ENCODE measurements around the gene SHC3. TPM values are rescaled to one million over a fixed set of nuclear protein-coding genes. Genes with fewer than 3 reads are reported as not detected.
"Not testable (repeated sequence)": the region's sequence is repeated elsewhere in the genome, so short reads cannot be mapped to it uniquely, and the experiment has no call there.

The SHC3 gene
- total and polyA plus RNA-seq, 2 experiments from 2014 or later, result 1.3 to 2.9 TPM

GRCh38 chr9:89209311-89209710 is 30.7 kb upstream of the SHC3 start:
- peaks cover 12% of the 10 kb centered on the region; the same call in 1 of the 2 replicates for H3K9me2 ChIP-seq (ENCODE audit: insufficient read depth)
- not testable (repeated sequence) for H3K4me1 ChIP-seq (ENCODE audit: insufficient read depth); H3K4me3 ChIP-seq; H3K27ac ChIP-seq (ENCODE audit: low read depth); H3K27me3 Mint-ChIP-seq (ENCODE audit: insufficient read depth, low read depth, poor library complexity); H3K79me2 ChIP-seq (replicated peaks; ENCODE audit: insufficient read depth); H4K20me1 ChIP-seq (replicated peaks; ENCODE audit: insufficient read depth); DNase-seq (ENCODE audit: low spot score); H3K36me3 ChIP-seq (ENCODE audit: insufficient read depth); H3F3A ChIP-seq (replicated peaks; ENCODE audit: low read depth); H3K4me2 ChIP-seq; H3K4me3 Mint-ChIP-seq; H3K27ac Mint-ChIP-seq; H3K4me1 Mint-ChIP-seq; H2AFZ ChIP-seq; H3K27me3 ChIP-seq (ENCODE audit: insufficient read depth); ATAC-seq
- Mint-ChIP-seq H3K36me3 (ENCODE audit: low read depth) (peaks cover 17% of the 10 kb centered on the region), H3K9me3 (peaks cover 28% of the 10 kb centered on the region)

DNA sequence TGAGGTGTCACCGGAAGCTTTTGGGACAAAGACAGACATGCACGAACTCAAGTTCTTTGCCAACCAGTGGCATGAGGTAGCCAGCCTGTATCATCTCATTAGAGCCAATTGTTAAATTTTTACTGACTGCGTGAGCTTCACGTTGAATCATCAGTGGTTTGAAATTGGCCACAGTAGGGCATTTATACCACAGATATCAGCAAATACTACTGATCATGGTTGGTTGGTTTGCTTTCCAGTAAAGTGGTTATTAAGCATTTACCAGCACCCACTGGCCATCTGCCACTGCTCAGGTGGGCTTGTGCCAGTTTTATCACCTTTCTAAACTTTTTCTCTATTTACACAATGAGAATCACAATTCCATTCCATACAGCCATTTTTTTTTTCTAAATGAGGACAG is 28.4 kb upstream of the SHC3 start:
- H3K27me3 Mint-ChIP-seq (ENCODE audit: insufficient read depth, low read depth, poor library complexity), result peaks cover 5% of the 10 kb centered on the region
- H3K79me2 ChIP-seq (replicated peaks; ENCODE audit: insufficient read depth), result no peaks in the 10 kb centered on the region
- no peak overlapping the region for H3K27ac ChIP-seq (ENCODE audit: low read depth)
- H3K4me1 Mint-ChIP-seq, result 0 out of 3 replicates have a peak, but pooled peaks cover 2% of the 10 kb centered on the region
- H4K20me1 ChIP-seq (replicated peaks; ENCODE audit: insufficient read depth), result no peaks in the 10 kb centered on the region
- no peaks in the 10 kb centered on the region for H3F3A ChIP-seq (replicated peaks; ENCODE audit: low read depth)
- no peak overlapping the region for H2AFZ ChIP-seq
- H3K36me3 Mint-ChIP-seq (ENCODE audit: low read depth), result peaks cover 11% of the 10 kb centered on the region; the same call in 2 of the 3 replicates
- H3K9me2 ChIP-seq (ENCODE audit: insufficient read depth), result peaks cover 6% of the 10 kb centered on the region; the same call in 1 of the 2 replicates
- ATAC-seq (no peak), DNase-seq (ENCODE audit: low spot score) (no peak)
- peaks cover 19% of the 10 kb centered on the region for H3K9me3 Mint-ChIP-seq
- no peak overlapping the region for H3K27ac Mint-ChIP-seq
- H3K36me3 ChIP-seq (ENCODE audit: insufficient read depth), result no peaks in the 10 kb centered on the region
- no peaks in the 10 kb centered on the region for H3K27me3 ChIP-seq (ENCODE audit: insufficient read depth)
- H3K4me3 Mint-ChIP-seq, result no peak overlapping the region
- no peak overlapping the region for H3K4me3 ChIP-seq
- H3K4me1 ChIP-seq (ENCODE audit: insufficient read depth), result no peaks in the 10 kb centered on the region
- H3K4me2 ChIP-seq, result no peak overlapping the region
- TF ChIP-seq ZNF114 (CRISPR knock-in tag; IDR thresholded peaks at IDR 0.05) (no peak), ZNF331 (CRISPR knock-in tag; IDR thresholded peaks at IDR 0.05; ENCODE audit: low read depth) (no peak), NANOG (IDR thresholded peaks at IDR 0.05; ENCODE audit: borderline replicate concordance) (no peak), POLR2AphosphoS5 (IDR thresholded peaks at IDR 0.05; ENCODE audit: low read depth) (no peak), ETS1 (IDR thresholded peaks at IDR 0.05) (no peak), EZH2phosphoT487 (IDR thresholded peaks at IDR 0.05; ENCODE audit: unreplicated experiment) (no peak), CREB1 (CRISPR knock-in tag; IDR thresholded peaks at IDR 0.05; ENCODE audit: low read depth) (no peak)
- TF ChIP-seq, protein P1, sequence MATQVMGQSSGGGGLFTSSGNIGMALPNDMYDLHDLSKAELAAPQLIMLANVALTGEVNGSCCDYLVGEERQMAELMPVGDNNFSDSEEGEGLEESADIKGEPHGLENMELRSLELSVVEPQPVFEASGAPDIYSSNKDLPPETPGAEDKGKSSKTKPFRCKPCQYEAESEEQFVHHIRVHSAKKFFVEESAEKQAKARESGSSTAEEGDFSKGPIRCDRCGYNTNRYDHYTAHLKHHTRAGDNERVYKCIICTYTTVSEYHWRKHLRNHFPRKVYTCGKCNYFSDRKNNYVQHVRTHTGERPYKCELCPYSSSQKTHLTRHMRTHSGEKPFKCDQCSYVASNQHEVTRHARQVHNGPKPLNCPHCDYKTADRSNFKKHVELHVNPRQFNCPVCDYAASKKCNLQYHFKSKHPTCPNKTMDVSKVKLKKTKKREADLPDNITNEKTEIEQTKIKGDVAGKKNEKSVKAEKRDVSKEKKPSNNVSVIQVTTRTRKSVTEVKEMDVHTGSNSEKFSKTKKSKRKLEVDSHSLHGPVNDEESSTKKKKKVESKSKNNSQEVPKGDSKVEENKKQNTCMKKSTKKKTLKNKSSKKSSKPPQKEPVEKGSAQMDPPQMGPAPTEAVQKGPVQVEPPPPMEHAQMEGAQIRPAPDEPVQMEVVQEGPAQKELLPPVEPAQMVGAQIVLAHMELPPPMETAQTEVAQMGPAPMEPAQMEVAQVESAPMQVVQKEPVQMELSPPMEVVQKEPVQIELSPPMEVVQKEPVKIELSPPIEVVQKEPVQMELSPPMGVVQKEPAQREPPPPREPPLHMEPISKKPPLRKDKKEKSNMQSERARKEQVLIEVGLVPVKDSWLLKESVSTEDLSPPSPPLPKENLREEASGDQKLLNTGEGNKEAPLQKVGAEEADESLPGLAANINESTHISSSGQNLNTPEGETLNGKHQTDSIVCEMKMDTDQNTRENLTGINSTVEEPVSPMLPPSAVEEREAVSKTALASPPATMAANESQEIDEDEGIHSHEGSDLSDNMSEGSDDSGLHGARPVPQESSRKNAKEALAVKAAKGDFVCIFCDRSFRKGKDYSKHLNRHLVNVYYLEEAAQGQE (IDR thresholded peaks at IDR 0.05; ENCODE audit: unreplicated experiment), result no peak
- TF ChIP-seq, protein P2, sequence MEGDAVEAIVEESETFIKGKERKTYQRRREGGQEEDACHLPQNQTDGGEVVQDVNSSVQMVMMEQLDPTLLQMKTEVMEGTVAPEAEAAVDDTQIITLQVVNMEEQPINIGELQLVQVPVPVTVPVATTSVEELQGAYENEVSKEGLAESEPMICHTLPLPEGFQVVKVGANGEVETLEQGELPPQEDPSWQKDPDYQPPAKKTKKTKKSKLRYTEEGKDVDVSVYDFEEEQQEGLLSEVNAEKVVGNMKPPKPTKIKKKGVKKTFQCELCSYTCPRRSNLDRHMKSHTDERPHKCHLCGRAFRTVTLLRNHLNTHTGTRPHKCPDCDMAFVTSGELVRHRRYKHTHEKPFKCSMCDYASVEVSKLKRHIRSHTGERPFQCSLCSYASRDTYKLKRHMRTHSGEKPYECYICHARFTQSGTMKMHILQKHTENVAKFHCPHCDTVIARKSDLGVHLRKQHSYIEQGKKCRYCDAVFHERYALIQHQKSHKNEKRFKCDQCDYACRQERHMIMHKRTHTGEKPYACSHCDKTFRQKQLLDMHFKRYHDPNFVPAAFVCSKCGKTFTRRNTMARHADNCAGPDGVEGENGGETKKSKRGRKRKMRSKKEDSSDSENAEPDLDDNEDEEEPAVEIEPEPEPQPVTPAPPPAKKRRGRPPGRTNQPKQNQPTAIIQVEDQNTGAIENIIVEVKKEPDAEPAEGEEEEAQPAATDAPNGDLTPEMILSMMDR (conservative IDR thresholded peaks at IDR 0.05; ENCODE audit: low read depth in 2 of 2), result no peak
- TF ChIP-seq, protein P3, sequence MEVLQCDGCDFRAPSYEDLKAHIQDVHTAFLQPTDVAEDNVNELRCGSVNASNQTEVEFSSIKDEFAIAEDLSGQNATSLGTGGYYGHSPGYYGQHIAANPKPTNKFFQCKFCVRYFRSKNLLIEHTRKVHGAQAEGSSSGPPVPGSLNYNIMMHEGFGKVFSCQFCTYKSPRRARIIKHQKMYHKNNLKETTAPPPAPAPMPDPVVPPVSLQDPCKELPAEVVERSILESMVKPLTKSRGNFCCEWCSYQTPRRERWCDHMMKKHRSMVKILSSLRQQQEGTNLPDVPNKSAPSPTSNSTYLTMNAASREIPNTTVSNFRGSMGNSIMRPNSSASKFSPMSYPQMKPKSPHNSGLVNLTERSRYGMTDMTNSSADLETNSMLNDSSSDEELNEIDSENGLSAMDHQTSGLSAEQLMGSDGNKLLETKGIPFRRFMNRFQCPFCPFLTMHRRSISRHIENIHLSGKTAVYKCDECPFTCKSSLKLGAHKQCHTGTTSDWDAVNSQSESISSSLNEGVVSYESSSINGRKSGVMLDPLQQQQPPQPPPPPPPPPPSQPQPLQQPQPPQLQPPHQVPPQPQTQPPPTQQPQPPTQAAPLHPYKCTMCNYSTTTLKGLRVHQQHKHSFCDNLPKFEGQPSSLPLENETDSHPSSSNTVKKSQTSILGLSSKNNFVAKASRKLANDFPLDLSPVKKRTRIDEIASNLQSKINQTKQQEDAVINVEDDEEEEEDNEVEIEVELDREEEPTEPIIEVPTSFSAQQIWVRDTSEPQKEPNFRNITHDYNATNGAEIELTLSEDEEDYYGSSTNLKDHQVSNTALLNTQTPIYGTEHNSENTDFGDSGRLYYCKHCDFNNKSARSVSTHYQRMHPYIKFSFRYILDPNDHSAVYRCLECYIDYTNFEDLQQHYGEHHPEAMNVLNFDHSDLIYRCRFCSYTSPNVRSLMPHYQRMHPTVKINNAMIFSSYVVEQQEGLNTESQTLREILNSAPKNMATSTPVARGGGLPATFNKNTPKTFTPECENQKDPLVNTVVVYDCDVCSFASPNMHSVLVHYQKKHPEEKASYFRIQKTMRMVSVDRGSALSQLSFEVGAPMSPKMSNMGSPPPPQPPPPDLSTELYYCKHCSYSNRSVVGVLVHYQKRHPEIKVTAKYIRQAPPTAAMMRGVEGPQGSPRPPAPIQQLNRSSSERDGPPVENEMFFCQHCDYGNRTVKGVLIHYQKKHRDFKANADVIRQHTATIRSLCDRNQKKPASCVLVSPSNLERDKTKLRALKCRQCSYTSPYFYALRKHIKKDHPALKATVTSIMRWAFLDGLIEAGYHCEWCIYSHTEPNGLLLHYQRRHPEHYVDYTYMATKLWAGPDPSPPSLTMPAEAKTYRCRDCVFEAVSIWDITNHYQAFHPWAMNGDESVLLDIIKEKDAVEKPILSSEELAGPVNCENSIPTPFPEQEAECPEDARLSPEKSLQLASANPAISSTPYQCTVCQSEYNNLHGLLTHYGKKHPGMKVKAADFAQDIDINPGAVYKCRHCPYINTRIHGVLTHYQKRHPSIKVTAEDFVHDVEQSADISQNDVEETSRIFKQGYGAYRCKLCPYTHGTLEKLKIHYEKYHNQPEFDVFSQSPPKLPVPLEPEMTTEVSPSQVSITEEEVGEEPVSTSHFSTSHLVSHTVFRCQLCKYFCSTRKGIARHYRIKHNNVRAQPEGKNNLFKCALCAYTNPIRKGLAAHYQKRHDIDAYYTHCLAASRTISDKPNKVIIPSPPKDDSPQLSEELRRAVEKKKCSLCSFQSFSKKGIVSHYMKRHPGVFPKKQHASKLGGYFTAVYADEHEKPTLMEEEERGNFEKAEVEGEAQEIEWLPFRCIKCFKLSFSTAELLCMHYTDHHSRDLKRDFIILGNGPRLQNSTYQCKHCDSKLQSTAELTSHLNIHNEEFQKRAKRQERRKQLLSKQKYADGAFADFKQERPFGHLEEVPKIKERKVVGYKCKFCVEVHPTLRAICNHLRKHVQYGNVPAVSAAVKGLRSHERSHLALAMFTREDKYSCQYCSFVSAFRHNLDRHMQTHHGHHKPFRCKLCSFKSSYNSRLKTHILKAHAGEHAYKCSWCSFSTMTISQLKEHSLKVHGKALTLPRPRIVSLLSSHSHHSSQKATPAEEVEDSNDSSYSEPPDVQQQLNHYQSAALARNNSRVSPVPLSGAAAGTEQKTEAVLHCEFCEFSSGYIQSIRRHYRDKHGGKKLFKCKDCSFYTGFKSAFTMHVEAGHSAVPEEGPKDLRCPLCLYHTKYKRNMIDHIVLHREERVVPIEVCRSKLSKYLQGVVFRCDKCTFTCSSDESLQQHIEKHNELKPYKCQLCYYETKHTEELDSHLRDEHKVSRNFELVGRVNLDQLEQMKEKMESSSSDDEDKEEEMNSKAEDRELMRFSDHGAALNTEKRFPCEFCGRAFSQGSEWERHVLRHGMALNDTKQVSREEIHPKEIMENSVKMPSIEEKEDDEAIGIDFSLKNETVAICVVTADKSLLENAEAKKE (CRISPR knock-in tag; IDR thresholded peaks at IDR 0.05), result no peak

Data from GM23338 (cell line).